Astrocyte (in vitro differentiated cells and primary cell): ENCODE data around the gene ARHGAP32. TPM values are rescaled to one million over a fixed set of nuclear protein-coding genes. Genes with fewer than 3 reads are reported as not detected.
"Not testable (repeated sequence)": the region's sequence is repeated elsewhere in the genome, so short reads cannot be mapped to it uniquely, and the experiment has no call there.

Source experiments
- DNase-seq: peaks from one replicate; pipeline ENCODE4 v3.0.0-alpha.2; 2010; ENCODE audit warnings: low read depth
- FAIRE-seq: peaks from 2 replicates; lab custom pipeline; 2011; peaks lifted over from hg19 to GRCh38; lab: Jason Lieb, UNC
- H2AFZ ChIP-seq: 2 replicates; pipeline ENCODE4 v1.6.0; 2012; ENCODE audit warnings: low read depth, low read length, inconsistent platforms
- H3K27ac ChIP-seq: 2 replicates; pipeline ENCODE4 v1.5.1; 2011; ENCODE audit warnings: low read depth, low read length, inconsistent platforms
- H3K27me3 ChIP-seq: 2 replicates; pipeline ENCODE4 v1.6.0; 2011; ENCODE audit warnings: low read length, inconsistent platforms; ENCODE audit not compliant: insufficient read depth
- H3K36me3 ChIP-seq: 2 replicates; pipeline ENCODE4 v1.5.1; 2011; ENCODE audit warnings: low read length, inconsistent platforms; ENCODE audit not compliant: insufficient read depth
- H3K4me1 ChIP-seq: 2 replicates; pipeline ENCODE4 v1.5.1; 2011; ENCODE audit warnings: low read length, inconsistent platforms; ENCODE audit not compliant: insufficient read depth
- H3K4me2 ChIP-seq: 2 replicates; pipeline ENCODE4 v1.6.0; 2012; ENCODE audit warnings: low read length, inconsistent platforms
- H3K4me3 ChIP-seq: 2 replicates; pipeline ENCODE4 v1.5.1; 2011; ENCODE audit warnings: low read depth, mild to moderate bottlenecking, low read length, inconsistent platforms; ENCODE audit not compliant: insufficient read depth
- H3K79me2 ChIP-seq: 2 replicates; pipeline ENCODE4 v1.6.0; 2012; ENCODE audit warnings: mild to moderate bottlenecking, low read length, inconsistent platforms; ENCODE audit not compliant: insufficient read depth
- H3K9ac ChIP-seq: 2 replicates; pipeline ENCODE4 v1.6.0; 2012; ENCODE audit warnings: mild to moderate bottlenecking, low read length, inconsistent platforms
- H3K9me3 ChIP-seq: 2 replicates; pipeline ENCODE4 v1.5.1; 2012; ENCODE audit warnings: low read depth, mild to moderate bottlenecking, low read length, inconsistent platforms; ENCODE audit not compliant: insufficient read depth
- H4K20me1 ChIP-seq: 2 replicates; pipeline ENCODE4 v1.6.0; 2012; ENCODE audit warnings: low read length, inconsistent platforms; ENCODE audit not compliant: insufficient read depth
- H3K27ac Mint-ChIP-seq: one replicate; pipeline ENCODE4 v1.8.0; 2021; ENCODE audit warnings: mild to moderate bottlenecking, mixed read lengths; ENCODE audit not compliant: unreplicated experiment
- H3K27me3 Mint-ChIP-seq: one replicate; pipeline ENCODE4 v1.8.0; 2021; ENCODE audit warnings: low read depth, mixed read lengths; ENCODE audit not compliant: unreplicated experiment
- H3K36me3 Mint-ChIP-seq: one replicate; pipeline ENCODE4 v1.8.0; 2021; ENCODE audit warnings: low read depth, mixed read lengths; ENCODE audit not compliant: unreplicated experiment
- H3K4me1 Mint-ChIP-seq: one replicate; pipeline ENCODE4 v1.8.0; 2021; ENCODE audit warnings: low read depth, mixed read lengths; ENCODE audit not compliant: unreplicated experiment
- H3K4me3 Mint-ChIP-seq: one replicate; pipeline ENCODE4 v1.8.0; 2021; ENCODE audit warnings: mild to moderate bottlenecking, moderate library complexity, mixed read lengths; ENCODE audit not compliant: unreplicated experiment
- H3K9me3 Mint-ChIP-seq: one replicate; pipeline ENCODE4 v1.8.0; 2021; ENCODE audit warnings: mild to moderate bottlenecking, mixed read lengths; ENCODE audit not compliant: unreplicated experiment
- EZH2 ChIP-seq: IDR thresholded peaks from 2 replicates; pipeline ENCODE4 v1.6.1; 2012; ENCODE audit warnings: mild to moderate bottlenecking, low read length, inconsistent platforms; ENCODE audit not compliant: insufficient read depth
- total RNA-seq: library from RNA; stranded (reverse); gene quantifications from 2 replicates; pipeline ENCODE4 v1.2.1, GENCODE V29; 2021
- TF ChIP-seq, protein P1 (sequence below): IDR thresholded peaks from 2 replicates; pipeline ENCODE4 v1.5.1; 2011; ENCODE audit warnings: low read depth, mild to moderate bottlenecking, inconsistent platforms, low read length, moderate library complexity; ENCODE audit not compliant: insufficient read depth

ARHGAP32 gene
- total RNA-seq, 1 donor from 2014 or later = 21.6 TPM

DNA sequence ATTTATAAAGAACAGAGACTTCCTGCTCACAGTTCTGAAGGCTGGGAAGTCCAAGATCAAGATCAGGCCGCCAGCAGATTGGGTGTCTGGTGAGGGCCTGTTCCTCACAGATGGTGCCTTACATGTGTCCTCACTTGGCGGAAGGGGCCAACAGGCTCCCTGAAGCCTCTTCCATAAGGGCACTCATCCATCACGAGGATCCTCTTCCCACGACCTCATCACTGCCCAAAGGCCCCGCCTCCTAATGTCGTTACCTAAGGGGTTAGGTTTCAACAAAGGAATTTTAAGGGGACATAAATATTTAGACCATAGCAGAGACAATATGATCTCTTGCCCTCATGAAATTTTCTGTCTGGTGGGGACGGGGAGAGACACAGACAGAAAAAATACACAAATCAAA is 268.0 kb downstream of the ARHGAP32 start:
- Mint-ChIP-seq H3K4me1 (peaks cover 8% of the 10 kb centered on the region), H3K36me3 (peaks cover 5% of the 10 kb centered on the region), H3K27ac (no peak overlapping the region), H3K27me3 (peaks cover 52% of the 10 kb centered on the region), H3K4me3 (no peak overlapping the region), H3K9me3 (peaks cover 2% of the 10 kb centered on the region)
- Histone ChIP-seq H3K4me3 (no peak overlapping the region), H3K9ac (no peak overlapping the region), H3K27ac (no peak overlapping the region), H2AFZ (no peak overlapping the region), H4K20me1 (no peaks in the 10 kb centered on the region), H3K79me2 (no peaks in the 10 kb centered on the region), H3K27me3 (peaks cover 26% of the 10 kb centered on the region), H3K4me1 (no peaks in the 10 kb centered on the region), H3K36me3 (no peaks in the 10 kb centered on the region), H3K4me2 (no peak overlapping the region), H3K9me3 (no peaks in the 10 kb centered on the region)
- TF ChIP-seq, protein P1, sequence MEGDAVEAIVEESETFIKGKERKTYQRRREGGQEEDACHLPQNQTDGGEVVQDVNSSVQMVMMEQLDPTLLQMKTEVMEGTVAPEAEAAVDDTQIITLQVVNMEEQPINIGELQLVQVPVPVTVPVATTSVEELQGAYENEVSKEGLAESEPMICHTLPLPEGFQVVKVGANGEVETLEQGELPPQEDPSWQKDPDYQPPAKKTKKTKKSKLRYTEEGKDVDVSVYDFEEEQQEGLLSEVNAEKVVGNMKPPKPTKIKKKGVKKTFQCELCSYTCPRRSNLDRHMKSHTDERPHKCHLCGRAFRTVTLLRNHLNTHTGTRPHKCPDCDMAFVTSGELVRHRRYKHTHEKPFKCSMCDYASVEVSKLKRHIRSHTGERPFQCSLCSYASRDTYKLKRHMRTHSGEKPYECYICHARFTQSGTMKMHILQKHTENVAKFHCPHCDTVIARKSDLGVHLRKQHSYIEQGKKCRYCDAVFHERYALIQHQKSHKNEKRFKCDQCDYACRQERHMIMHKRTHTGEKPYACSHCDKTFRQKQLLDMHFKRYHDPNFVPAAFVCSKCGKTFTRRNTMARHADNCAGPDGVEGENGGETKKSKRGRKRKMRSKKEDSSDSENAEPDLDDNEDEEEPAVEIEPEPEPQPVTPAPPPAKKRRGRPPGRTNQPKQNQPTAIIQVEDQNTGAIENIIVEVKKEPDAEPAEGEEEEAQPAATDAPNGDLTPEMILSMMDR = no peak
- TF ChIP-seq EZH2 = no peak
- FAIRE-seq (no peak), DNase-seq (no peak)

DNA sequence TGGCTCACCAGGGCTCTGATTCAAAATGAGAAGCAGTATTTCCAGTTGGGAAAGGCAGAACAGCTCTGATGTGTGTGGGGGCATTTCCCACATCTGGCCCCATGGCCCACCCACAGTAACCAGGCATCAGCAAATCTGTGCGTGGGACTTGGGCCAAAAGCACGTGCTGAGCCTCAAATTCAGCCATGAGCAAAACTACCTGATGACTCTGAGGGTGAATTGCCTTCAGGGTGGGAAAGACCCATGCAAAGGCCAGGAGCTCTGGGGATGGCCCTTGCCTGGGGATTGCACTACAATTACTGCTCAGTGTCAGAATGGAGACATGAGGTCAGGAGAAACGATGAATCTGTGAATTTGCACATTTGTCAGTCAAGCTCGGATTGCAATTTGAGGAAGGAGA is 270.3 kb downstream of the ARHGAP32 start:
- Histone ChIP-seq H3K36me3 (no peaks in the 10 kb centered on the region), H3K27ac (no peak overlapping the region), H2AFZ (no peak overlapping the region), H3K4me2 (no peak overlapping the region), H3K79me2 (no peaks in the 10 kb centered on the region), H3K9me3 (no peaks in the 10 kb centered on the region), H3K4me1 (no peaks in the 10 kb centered on the region), H4K20me1 (no peaks in the 10 kb centered on the region), H3K9ac (no peak overlapping the region), H3K27me3 (peaks cover 21% of the 10 kb centered on the region), H3K4me3 (no peak overlapping the region)
- Mint-ChIP-seq H3K36me3 (peaks cover 5% of the 10 kb centered on the region), H3K27me3 (peaks cover 44% of the 10 kb centered on the region), H3K4me3 (no peak overlapping the region), H3K27ac (no peak overlapping the region), H3K9me3 (peaks cover 2% of the 10 kb centered on the region), H3K4me1 (no peaks in the 10 kb centered on the region)
- DNase-seq (no peak), FAIRE-seq (no peak)
- TF ChIP-seq, protein P1 = no peak
- no peak for TF ChIP-seq EZH2

DNA sequence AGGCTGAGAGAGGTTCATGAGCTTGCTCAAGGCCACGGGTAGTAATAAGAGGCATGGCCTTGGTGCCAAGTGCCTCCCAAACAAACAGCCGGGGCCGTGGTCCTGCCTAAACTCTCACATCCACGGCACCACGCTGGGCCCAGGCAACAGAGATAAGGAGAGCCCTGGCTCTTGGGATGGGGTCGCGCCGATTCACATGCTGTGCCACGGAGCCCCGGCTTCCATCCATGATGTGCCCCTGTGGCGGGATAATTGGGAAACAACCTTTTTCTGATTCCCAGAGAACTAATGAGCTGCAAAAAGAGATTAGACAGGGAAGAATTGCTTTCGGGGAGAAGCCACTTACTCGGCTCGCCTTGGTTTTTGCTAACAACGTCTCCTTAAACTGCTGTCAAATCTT is 271.5 kb downstream of the ARHGAP32 start:
- peaks cover 18% of the 10 kb centered on the region for H3K27me3 ChIP-seq
- no peak overlapping the region for H3K9ac ChIP-seq
- peaks cover 36% of the 10 kb centered on the region for H3K27me3 Mint-ChIP-seq
- H2AFZ ChIP-seq = no peak overlapping the region
- H3K4me3 ChIP-seq = no peak overlapping the region
- H3K4me1 ChIP-seq = no peaks in the 10 kb centered on the region
- no peak overlapping the region for H3K27ac ChIP-seq
- TF ChIP-seq, protein P1 = no peak
- TF ChIP-seq EZH2 = no peak
- H4K20me1 ChIP-seq = no peaks in the 10 kb centered on the region
- H3K4me3 Mint-ChIP-seq = no peak overlapping the region
- H3K27ac Mint-ChIP-seq = no peak overlapping the region
- peaks cover 2% of the 10 kb centered on the region for H3K9me3 Mint-ChIP-seq
- H3K4me2 ChIP-seq = no peak overlapping the region
- no peaks in the 10 kb centered on the region for H3K4me1 Mint-ChIP-seq
- no peaks in the 10 kb centered on the region for H3K9me3 ChIP-seq
- no peaks in the 10 kb centered on the region for H3K79me2 ChIP-seq
- H3K36me3 Mint-ChIP-seq = peaks cover 3% of the 10 kb centered on the region
- no peak for DNase-seq
- no peak for FAIRE-seq
- H3K36me3 ChIP-seq = no peaks in the 10 kb centered on the region

DNA sequence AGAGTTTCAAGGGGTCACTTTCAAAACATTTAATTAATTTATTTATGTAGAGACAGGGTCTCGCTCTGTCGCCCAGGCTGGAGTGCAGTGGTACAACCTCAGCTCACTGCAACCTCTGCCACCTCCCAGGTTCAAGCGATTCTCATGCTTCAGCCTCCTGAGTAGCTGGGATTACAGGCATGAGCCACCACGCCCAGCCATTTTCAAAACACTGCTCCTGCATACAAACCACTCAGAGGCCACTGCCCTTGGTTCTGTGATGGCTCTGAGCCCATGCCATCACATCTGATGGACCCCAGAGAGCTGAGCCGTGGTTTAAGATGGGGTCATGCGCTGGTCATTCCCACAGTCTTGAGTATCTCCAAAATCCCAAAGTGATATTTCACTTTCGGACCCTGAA is 272.5 kb downstream of the ARHGAP32 start:
- H2AFZ ChIP-seq, H4K20me1 ChIP-seq, H3K36me3 ChIP-seq, H3K4me3 Mint-ChIP-seq, H3K9ac ChIP-seq, FAIRE-seq, H3K4me2 ChIP-seq, H3K4me1 Mint-ChIP-seq, DNase-seq, H3K4me1 ChIP-seq, H3K9me3 Mint-ChIP-seq, H3K27ac ChIP-seq, H3K9me3 ChIP-seq, H3K27ac Mint-ChIP-seq, H3K36me3 Mint-ChIP-seq, H3K79me2 ChIP-seq, H3K4me3 ChIP-seq: not testable (repeated sequence)
- peaks cover 13% of the 10 kb centered on the region for H3K27me3 ChIP-seq
- H3K27me3 Mint-ChIP-seq = peaks cover 31% of the 10 kb centered on the region
